HG03066 (cell line): ENCODE results near the gene TRPV4.
"Not testable (repeated sequence)": the region's sequence is repeated elsewhere in the genome, so short reads cannot be mapped to it uniquely, and the experiment has no call there.

Experiments
- ATAC-seq: cut with Tn5 transposase; IDR thresholded peaks from one replicate; pipeline ENCODE4 v1.9.1; 2021; ENCODE audit warnings: low read depth; ENCODE audit not compliant: unreplicated experiment

The TRPV4 gene

DNA sequence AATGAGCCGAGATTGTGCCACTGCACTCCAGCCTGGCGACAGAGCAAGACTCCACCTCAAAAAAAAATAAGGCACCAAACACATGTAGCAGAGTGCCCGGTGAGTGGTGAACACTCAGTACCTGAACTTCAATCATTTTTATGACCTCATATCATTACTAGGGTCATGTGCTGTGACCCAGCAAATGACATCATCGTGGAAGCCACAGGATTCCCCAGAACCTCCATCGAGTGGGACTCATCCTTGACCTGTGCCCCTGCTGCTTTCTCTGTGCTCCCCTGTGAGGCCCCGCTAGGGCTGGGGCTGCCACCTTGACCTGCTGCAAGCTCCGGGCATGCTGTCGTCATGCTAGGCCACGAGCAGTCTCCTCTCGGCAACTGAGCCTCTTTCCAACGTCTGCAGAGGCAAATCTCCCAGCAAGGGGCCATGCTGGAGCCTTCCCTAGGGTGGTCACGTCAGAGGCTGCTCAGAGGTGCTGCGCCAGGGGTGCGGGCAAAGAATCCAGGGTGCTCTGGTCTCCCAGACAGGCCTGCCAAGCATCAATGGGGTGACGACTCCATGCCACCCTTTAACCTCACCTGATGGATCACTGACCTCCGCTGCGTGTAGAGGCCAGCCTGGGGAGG lies 28.6 kb upstream of the TRPV4 start:
- ATAC-seq: no peak

GRCh38 chr12:109860977-109861376 lies 27.8 kb upstream of the TRPV4 start:
- ATAC-seq: no peak

GRCh38 chr12:109858764-109859163 lies 25.6 kb upstream of the TRPV4 start:
- no peak for ATAC-seq

- no peak for ATAC-seq
Measured at GRCh38 chr12:109857715-109858114, 24.5 kb upstream of the TRPV4 start.

- ATAC-seq: no peak
Measured at GRCh38 chr12:109855377-109855776, 22.2 kb upstream of the TRPV4 start.

DNA sequence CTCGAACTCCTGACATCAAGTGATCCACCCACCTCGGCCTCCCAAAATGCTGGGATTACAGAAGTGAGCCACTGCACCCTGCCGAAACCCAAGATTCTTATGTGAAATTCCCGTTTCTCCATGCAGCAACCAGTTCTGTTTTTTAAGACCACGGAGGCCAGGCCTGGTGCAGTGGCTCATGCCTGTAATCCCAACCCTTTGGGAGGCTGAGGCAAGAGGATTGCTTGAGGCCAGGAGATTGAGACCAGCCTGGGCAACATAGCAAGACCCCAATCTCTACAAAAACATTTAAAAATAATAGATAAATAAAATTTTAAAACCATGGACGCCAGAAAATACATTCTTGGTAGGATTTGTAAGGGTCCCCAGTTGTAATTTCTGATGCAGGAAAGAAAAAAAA lies 17.3 kb upstream of the TRPV4 start:
- not testable (repeated sequence) for ATAC-seq

DNA sequence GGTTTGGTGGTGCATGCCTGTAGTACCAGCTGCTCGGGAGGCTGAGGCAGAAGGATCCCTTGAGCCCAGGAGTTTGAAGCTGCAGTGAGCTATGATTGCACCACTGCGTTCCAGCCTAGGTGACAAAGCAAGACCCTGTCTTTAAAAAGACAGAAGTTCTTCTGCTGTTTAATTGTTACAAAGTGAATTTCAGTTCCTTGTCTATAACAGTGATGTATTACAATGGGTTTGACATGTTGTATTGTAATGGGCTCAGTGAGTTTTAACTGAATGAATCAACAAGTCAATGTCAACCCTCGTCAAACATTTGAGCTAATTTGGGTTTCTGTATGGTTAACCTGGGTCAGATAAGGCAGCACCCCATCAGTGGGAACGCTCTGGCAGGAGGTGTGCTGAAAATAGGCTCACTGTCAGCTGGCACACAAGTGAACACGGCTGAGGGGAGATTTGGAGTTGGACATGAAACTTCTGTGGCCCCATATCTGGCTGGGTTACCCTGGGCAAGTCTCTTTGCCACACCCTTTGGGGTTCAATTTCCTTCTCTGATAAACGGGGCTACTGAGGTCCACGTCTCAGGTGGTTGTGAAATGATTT lies 14.0 kb upstream of the TRPV4 start:
- ATAC-seq: no peak

- no peak for ATAC-seq
Measured at GRCh38 chr12:109845824-109846205, 12.6 kb upstream of the TRPV4 start.

DNA sequence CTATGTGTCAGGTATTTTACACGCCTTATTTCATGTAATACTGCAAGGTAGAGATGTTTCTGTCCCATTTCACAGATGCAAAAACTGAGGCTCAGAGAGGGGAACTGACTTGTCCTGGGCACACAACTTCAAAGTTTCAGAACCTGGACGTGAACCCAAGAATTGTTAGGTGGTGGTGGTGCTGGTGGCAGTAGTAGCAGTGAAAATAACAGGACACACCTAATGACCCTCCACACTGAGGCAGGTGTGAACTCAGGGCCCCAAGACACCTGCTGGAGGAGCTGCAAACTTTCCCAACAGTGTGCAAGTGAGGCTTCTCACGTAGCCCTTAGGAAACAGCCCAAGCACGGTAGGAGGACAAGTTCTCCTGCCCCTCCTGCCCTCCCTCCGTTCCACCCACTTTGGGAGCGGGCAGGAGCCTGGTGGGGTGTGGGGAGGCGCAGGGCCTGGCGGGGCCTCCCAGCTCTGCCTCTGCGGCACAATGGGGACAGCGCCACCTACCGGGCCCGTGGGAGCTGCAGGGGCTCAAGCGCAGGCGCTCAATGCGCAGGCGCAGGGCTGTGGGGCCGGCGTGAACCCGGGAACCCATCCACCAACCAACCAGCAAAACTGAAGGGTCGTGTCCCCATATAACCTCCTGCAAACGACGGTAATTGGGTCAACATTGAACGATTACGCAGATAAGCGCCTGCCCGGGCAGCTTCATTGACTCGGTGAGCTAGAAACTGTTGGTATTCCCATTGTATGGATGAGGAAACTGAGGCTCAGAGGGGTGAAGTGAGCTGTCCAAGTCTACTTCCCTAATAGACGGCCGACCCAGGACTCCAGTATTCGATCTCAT lies 12.0 kb upstream of the TRPV4 start:
- peak; percentile 56 for ATAC-seq

DNA sequence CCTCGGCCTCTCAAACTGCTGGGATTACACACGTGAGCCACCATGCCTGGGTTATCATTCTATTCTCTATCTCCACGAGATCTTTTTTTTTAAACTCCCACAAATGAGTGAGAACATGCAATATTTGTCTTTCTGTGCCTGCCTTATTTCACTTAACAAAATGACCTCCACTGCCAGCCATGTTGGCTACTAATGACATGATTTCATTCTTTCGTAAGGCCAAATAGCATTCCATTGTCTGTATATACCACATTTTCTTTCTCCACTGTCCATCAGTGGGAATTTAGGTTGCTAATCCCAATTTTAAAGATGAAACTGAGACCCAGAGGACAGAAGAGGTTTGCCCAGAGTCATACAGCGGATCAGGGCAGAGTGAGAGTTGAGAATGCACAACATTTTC lies 10.9 kb upstream of the TRPV4 start:
- ATAC-seq: no peak

DNA sequence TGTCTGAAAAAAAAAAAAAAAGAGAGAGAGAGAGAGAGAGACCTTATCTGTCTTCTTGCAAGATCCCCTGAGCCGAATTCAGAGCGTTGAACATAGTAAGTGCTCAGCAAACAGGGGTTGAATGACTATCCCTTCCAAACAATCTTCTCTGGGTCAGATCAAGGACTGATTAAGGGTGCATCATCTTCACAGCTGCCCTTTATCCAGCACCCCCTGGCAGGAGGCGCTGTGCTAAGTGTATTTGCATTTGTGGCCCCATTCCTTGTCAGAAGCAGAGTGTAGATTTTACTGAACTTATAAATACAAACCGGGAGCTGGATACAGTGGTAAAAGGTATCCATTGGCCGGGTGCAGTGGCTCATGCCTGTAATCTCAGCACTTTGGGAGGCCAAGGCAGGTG lies 8.8 kb upstream of the TRPV4 start:
- ATAC-seq: no peak

DNA sequence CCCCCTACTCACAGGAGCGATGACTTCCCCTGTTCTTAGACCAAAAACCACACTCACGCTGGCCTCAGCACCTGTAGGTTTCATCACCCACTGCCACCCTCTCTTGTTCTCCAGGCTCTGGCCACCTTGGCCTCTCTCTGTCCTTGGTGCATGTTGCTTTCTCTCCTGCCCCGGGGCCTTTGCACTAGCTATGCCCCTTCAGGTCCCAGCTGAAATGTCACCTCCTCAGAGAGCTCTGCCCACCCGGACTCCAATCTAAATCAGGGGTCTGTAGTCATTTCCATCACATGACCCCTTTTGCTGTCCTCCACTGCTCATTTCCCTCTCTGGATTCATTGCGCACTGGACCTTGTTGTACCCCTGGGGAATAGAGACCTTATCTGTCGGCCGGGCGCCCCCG lies 8.2 kb upstream of the TRPV4 start:
- no peak for ATAC-seq

DNA sequence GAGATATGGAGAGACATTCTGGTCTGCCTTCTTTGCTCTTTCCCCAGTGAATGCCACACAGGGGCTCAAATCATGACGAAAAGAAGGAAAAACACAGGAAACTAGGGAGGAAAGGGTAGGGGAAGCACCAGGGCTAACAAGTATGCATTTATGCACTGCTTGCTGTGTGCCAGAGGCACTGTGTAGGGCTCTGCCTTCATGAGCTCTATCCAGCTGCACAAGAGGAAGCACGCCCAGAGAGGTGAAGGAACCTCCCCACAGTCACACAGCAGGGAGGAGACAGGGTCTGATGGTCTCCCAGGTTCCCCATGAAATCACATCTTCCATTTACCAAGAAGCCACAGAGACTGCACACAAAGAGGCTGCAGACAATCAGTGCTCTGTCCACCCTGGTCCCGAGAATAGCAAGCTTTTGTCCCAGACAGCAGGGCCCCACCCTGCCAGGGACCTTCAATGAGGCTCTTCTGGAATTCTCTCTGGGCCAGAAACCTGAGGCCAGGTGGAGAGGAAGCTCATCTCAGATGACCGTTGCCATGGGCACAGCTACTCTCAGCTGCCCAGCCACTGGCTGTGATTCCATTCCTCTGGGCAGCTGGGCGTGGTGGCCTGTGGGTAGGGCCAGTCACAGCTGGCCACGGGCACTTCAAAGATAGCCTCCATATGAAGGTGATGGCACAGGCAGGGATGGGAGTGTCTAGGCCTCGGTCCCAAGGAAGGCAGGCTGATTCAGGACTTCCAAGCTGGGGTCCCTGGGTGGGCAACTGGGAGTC lies 7.3 kb upstream of the TRPV4 start:
- no peak for ATAC-seq

GRCh38 chr12:109839444-109839843 lies 6.2 kb upstream of the TRPV4 start:
- ATAC-seq: no peak

DNA sequence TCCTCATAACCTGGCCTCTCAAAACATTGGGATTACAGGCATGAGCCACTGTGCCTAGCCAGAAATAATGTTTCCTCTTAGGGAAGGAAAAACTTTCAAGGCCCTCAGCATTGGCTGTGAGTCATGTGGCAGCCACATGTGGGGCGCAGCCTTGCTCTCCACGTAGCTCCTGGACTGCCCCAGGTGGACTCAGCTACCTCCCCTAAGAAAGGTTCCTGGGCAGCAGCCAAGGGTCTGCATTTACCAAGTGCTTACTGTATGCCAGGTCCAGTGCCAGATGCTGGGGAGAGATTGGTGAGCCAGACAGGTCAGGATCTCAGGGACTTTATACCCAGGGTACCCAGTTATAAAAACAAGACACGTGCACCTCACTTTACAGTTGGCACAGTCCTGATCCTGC lies 3.7 kb upstream of the TRPV4 start:
- ATAC-seq: no peak

DNA sequence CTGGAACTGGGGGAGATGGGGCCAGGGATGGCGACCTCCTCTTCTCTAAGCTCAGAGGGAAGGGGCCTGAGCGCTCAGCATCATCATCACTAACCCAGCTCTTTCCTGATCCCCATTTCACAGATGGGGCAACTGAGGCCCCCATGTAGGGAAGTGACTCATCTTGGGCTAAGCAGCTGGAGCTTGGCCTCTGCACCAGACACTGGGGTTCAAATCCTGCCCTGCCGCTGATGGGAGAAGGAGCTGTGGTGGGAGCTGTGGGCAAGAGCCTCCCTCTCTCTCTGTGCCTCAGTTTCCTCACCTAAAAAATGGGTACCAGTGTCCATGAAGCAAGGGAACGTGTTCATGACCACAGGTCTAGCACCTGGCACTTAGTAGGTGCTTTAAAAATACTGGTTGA lies 2.6 kb upstream of the TRPV4 start:
- no peak for ATAC-seq

- no peak for ATAC-seq
Measured at GRCh38 chr12:109832541-109833306, 474 bp downstream of the TRPV4 start.

GRCh38 chr12:109831929-109832328 lies 1.3 kb downstream of the TRPV4 start:
- ATAC-seq: no peak

- ATAC-seq: no peak
Measured at GRCh38 chr12:109831365-109831764, 1.8 kb downstream of the TRPV4 start.

DNA sequence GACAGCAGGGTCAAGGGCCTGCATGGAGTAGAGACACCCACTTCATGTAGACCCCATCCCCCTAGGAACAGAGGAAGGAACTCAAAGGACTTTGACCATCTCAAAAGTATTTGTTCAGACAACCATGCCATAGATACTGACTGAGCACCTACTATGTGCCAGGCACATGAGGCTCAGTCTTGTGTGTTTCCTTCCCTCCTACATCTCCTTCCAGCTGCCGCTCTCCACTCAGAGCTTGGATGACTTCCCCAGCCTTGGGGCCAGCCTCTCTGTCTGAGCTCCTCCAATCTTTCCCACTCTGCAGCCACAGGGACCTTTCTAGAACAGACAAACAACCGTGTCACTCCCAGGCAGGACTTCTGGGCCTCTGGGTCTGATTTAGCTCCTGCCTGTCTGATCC lies 2.5 kb downstream of the TRPV4 start:
- no peak for ATAC-seq
